Brain pericyte (primary cell): ENCODE measurements around the gene ITLN1.
"Not testable (repeated sequence)": the region's sequence is repeated elsewhere in the genome, so short reads cannot be mapped to it uniquely, and the experiment has no call there.

Experiments
- DNase-seq: peaks from one replicate; pipeline ENCODE4 v3.0.0-alpha.2; 2012; ENCODE audit warnings: low read depth, low spot score

Gene ITLN1

DNA sequence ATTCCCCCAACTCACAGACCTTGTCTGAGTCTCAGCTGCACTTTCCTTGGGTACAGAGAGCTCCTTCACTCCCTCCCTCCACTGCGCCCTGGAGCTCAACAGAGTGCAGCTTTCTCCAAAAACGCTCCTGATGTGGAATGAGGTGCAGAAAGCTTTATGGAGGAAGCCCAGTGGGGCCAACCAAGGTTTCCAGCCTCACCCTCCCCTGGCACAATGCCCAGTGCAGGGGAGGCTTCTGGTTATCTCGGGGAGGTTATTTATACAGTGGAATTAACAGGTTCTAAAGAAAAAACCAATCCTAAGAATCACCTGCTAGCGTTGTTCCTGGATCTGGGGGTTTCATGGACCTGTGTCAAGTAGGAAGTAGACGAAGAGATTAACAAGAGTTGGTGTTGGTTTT, at the start of gene ITLN1:
TSS of gene ITLN1 (minus strand) at position 139 of the 400 bp plus-strand sequence. CDS start 303 bp downstream, outside the sequence.
- no peak for DNase-seq

DNA sequence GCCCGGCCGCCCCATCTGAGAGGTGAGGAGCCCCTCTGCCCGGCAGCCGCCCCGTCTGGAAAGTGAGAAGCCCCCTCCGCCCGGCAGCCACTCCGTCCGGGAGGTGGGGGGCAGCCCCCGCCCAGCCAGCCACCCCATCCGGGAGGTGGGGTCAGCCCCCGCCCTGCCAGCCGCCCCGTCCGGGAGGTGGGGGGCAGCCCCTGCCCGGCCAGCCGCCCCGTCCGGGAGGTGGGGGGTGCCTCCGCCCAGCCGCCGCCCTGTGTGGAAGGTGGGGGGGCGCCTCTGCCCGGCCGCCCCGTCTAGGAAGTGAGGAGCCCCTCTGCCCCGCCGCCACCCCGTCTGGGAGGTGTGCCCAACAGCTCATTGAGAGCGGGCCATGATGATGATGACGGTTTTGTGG, 48.3 kb upstream of the ITLN1 start:
- DNase-seq = not testable (repeated sequence)

DNA sequence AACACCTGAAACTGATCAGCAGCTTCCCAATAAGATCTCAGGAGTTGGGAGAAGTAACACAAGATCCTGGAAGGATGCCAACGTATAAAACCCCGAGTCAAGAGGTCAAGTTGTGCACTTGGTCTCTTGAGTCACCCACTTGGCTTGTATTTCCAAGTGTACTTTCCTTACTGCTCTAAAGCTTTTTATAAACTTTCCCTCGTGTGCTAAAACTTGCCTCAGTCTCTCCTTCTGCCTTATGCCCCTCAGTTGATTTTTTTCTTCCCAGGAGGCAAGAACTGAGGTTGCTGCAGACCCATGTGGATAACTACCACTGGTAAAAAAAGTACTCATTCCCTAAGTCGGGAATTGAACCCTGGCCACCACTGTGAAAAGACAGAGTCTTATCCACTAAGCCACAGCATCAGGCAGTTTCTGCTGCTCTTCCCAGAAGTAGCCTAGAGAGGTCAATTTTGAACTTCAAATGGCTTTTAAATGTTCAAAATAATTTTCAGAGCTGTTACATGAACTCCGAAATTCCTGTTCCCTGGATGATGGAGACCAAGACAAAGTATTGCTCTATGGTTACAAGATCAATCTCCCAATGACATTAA, 40.8 kb upstream of the ITLN1 start:
- DNase-seq = no peak

DNA sequence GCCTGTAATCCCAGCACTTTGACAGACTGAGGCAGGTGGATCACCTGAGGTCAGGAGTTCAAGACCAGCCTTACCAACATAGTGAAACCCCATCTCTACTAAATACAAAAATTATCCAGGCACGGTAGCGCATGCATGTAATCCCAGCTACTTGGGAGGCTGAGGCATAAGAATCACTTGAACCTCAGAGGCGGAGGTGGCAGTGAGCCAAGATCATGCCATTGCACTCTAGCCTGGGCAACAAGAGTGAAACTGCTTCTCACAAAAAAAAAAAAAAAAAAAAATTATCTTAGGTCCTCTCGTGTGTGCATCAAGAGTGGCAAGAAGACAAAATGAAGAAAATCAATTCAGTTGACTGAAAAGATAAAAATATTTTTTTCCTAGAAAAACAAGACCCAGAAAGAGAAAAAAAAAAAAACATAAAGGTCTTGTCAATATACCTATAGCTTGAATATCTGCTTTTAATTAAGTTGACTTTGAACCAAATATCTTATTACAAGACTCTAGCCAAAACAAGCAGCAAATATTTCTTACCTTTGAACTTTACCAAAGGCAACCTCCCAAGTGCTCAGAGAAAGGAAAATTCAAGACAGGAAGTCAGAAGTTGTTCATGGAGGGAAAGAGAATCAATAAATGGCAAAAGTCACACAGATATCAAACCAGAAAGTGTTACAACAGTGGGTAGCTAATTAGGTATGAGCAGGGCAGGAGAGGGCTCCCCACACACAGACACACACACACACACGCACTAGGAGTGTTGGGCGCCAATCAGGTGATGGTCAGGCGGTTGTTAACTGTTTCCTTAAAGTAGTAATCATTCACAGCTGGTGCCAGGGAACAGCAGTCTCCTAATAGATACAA, 40.0 kb upstream of the ITLN1 start:
- DNase-seq = no peak

DNA sequence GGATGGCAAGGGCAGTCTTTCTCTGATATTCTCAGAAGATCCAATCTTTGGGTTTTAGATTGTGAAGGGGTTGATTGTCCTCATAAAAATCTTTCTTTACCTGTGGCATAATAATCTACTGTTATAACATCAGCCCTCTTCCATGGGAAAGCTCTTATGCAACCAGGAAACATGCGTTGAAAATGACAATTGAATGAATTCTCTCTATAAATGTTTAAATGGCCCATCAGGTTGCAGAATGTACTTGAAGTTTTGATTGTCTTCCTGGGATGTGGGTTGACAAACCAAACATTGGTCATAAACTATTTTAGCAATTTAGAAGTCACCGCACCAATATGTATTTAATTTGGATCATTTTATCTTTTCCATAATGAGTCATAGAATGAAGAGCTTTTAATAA, 31.7 kb upstream of the ITLN1 start:
- no peak for DNase-seq

DNA sequence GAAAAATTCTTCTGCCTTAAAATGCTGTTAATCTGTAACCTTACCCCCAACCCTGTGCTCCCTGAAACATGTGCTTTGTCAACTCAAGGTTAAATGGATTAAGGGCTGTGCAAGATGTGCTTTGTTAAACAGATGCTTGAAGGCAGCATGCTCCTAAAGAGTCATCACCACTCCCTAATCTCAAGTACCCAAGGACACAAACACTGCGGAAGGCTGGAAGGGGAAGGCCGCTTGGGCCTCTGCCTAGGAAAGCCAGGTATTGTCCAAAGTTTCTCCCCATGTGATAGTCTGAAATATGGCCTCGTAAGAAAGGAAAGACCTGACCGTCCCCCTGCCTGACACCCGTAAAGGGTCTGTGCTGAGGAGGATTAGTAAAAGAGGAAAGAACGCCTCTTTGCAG, 28.2 kb upstream of the ITLN1 start:
- DNase-seq = not testable (repeated sequence)

DNA sequence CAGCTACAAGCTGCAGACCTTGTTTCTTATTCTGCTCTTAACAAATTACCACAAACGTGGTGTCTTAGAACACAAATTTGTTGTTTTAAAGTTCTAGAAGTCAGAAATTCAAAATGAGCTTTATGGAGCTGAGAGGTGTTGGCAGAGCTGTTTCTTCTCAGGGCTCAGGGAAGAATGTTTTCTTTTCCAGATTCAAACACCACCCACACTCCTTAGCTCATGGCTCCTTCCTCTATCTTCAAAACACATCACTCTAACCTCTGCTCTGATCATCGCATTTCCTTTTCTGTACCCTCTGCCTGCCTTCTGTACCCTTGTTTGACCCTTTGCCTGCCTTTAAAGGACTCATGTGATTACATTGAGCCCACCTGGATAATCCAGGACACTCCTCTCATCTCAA, 26.9 kb upstream of the ITLN1 start:
- DNase-seq = no peak

DNA sequence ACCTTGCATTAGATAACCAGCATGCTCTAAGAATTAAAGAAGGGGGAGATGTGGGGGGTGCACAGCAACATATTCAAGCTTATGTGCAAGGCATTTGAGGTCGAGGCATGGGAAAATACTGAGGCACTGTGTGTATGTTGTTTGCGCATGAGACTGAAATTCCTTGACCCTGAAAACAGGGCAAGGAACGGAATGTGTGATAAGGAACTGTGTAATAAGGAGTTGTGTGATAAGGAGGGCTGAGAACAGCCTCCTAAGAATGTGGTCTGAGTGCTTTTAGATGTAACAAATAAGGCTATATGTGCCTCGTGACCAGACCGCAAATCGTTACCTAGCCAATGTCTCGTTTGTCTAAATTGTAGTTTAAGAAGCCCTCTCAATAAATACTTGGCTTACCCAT, 26.5 kb upstream of the ITLN1 start:
- DNase-seq = no peak

DNA sequence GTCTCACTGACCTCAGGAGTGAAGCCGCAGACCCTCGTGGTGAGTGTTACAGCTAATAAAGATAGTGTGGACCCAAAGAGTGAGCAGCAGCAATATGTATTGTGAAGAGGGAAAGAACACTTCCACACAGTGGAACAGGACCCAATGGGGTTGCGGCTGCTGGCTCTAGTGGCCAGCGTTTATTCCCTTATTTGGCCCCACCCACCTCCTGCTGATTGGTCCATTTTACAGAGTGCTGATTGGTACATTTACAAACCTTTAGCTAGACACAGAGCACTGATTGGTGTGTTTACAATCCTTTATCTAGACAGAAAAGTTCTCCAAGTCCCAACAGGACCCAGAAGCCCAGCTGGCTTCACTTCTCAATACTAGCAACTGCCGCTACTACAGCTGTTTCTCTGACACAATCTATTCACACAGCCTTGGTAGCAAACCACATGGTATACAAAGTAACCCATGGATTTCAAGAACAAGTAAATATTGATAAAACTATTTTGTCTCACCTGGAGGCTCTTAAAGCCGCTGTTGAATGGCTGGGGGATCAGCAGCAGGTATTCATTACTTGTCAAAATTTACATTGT, 25.3 kb upstream of the ITLN1 start:
- no peak for DNase-seq

DNA sequence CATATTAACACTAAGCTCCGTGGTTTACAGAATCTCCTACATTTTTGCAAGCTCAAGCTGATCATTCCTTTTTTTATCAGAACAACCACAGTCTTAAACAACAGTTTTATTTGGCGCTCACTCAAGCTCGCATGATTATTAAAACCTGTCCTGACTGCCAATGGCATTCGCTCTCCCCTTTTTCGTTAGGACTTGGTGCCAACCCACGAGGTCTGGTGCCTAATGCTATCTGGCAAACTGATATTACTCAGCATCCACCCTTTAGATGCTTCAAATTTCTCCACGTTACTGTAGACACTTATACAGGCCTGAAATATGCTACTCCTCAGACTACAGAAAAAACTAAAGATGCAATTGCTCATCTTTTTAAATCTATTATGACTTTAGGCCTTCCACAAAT, 23.0 kb upstream of the ITLN1 start:
- no peak for DNase-seq

DNA sequence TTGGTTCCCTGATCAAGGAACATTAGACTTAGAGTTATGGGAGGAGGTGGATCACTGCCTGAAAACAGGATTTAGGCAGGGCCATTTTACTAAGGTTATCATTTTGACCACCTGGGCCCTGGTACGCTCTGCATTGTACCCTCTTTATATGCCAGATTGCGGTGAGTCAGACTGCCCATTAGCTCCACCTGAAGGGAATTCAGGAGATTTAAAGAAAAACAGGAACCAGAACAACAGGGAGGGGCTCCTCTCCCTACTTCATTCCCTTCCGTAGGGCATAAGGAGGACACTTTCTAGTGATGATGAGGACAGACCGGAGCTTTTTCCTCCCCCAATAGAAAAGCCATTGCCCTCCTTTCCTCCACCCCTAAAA, 20.6 kb upstream of the ITLN1 start:
- DNase-seq = no peak

DNA sequence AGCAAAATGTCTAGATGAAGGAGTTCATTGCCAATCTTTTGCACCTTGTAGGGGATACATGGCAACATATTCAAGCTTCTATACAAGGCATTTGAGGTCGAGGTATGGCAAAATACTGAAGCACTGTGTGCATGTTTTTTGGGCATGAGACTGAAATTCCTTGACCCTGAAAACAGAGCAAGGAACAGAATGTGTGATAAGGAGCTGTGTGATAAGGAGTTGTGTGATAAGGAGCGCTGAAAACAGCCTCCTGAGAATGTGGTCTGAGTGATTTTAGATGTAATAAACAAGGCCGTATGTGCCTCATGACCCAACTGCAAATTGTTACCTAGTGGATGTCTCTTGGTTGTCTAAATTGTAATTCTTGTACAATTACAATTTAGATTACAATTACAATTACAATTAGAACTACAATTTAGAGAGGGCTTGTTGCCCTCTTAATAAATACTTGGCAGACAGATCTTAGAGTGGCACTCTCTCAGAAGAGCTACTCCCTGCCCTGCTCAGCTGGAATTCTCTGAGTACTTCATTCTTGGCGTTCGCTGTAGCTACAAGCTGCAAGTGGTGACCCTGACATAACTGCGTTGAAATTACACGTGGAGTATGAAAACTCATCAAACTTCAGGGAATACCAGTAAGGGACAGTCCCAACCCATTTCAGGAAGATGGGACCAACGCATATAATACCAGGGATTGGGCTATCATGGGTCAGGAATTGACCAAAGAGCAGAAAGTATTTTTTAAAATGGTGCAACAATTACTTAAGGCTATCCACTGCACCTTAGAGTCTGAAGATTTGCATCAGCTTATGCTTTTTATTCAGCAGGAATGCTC, 20.0 kb upstream of the ITLN1 start:
- no peak for DNase-seq

DNA sequence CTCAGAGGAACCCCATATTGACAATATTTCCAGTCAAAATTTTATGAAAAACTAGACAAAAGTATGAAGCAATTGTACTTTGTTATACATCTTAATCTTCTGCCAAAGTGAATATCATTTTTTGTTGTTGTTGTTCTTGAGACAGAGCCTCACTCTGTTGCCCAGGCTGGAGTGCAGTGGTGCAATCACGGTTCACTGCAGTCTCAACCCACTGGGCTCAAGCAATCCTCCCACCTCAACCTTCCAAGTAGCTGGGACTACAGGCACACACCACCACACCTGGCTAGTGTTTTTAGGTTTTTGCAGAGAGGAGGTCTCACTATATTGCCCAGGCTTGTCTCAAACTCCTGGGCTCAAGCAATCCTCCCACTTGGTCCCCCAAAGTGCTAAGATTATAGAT, 17.3 kb upstream of the ITLN1 start:
- DNase-seq = not testable (repeated sequence)

DNA sequence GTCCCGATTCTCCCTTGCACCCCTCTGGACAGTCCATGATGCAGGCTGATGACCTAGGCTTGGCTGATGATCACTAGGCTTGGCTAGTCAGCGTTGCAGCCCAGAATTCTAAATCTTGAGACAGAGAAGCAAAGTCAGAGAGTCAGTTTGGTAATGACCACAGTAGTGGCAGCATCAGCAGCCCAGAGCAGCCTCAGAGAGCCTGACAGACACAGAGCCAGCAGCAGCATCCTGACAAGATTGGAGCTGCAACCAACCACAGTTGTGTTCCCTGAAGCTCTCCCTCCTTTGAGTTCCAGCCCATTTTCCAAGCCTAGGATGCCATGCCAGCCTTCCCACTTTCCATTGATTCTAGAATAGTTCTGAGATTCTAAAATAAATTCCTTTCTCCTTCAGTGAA, 16.8 kb upstream of the ITLN1 start:
- DNase-seq = no peak

DNA sequence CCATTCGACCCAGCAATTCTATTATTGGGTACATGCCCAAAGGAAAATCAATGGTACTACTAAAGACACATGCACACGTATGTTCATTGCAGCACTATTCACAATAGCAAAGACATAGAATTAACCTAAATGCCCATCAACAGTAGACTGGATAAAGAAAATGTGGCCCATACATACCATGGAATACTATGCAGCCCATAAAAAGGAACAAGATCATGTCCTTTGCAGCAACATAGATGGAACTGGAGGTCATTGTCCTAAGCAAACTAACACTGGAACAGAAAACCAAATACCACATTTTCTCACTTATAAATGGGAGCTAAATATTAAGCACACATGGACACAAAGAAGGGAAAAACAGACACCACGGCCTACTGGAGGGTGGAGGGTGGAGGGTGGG, 15.7 kb upstream of the ITLN1 start:
- not testable (repeated sequence) for DNase-seq

DNA sequence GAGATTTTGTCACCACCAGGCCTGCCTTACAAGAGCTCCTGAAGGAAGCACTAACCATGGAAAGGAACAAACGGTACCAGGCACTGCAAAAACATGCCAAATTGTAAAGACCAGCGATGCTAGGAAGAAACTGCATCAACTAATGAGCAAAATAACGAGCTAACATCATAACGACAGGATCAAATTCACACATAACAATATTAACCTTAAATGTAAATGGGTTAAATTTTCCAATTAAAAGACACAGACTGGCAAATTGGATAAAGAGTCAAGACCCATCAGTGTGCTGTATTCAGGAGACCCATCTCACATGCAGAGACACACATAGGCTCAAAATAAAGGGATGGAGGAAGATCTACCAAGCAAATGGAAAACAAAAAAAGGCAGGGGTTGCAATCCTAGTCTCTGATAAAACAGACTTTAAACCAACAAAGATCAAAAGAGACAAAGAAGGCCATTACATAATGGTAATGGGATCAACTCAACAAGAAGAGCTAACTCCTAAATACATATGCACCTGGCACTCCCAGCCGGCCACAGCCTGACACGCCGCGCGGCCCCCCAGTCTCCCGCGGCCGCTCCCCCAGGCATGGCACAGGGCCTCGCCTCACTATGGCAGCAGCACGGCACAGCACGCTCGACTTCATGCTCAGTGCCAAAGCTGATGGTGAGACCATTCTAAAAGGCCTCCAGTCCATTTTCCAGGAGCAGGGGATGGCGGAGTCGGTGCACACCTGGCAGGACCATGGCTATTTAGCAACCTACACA, 9.6 kb upstream of the ITLN1 start:
- DNase-seq = not testable (repeated sequence)

DNA sequence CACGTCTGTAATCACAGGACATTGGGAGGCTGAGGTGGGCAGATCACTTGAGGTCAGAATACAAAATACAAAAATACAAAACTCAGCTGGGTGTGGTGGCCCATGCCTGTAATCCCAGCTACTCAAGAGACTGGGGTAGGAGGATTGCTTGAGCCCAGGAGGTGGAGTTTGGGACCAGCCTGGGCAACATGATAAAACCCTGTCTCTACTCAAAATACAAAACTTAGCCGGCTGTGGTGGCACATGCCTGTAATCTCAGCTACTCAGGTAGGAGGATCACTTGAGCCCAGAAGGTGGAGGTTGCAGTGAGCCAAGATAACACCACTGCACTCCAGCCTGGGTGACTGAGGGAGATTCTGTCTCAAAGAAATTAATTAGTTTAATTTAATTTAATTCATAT, 6.5 kb upstream of the ITLN1 start:
- DNase-seq = no peak

DNA sequence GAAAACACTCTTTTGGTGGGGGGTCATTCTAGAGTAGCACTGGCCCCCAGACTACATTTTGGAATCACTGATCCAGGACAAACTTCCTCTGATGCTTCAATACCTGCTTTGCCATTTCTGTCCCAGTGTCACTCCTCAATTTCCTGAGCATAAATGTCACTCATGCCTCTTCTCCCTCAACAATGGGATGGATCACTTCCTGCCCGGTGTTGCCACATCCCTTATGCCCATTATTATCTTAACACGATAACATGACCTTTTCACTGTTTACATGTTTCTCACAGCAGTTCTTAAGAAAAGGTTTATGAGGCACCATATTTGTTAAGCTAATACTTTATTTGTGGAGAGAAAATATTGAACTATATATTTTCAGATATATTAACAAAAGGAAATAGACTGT, 3.9 kb upstream of the ITLN1 start:
- DNase-seq = no peak

DNA sequence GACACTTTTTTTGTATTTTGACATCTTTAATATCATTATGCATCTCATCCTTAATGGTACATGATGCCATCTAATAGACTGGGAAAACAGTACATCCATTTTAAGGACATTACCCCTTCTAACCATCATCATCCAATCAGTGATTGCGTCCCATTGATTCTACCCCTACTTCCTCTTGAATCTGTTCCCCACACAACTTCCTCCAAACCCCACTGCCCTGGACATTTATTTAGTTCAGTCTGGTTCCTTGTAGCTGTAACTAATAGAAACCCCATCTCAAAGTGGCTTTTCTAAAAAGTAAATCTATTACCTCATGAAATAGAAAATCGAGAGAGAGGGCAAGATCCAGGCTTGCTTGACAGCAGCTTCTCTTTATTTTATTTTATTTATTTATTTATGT, 2.1 kb upstream of the ITLN1 start:
- no peak for DNase-seq

DNA sequence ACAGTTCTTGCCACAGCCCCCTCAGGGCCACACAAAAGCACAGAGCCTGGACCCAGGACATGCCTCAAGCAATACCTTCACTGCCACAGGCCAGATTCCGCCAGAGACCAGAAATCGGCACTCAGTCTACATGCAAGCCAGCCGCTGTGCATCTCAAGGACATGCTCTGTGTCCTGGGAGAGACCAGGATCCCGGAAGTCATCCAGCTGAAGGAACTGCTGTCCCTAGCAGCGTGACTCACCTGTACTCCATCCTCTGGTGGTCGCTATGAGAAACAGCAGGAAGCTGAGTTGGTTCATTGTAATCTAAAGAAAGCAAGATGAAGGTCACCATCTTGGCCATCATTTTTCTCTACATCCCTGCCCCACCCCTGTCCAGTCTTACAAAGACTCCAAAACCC, 401 bp downstream of the ITLN1 start:
- DNase-seq = no peak
